ENCODE data around the gene ADAMTS4. TPM values are rescaled to one million over a fixed set of nuclear protein-coding genes. Genes with fewer than 3 reads are reported as not detected.

The ADAMTS4 gene
- total and polyA plus RNA-seq, 9 of the 15 experiments (the other 6 are each of a cell fraction or from before 2014, with no cell fraction given) = 0.07 to 3.7 (median 0.41) TPM

DNA sequence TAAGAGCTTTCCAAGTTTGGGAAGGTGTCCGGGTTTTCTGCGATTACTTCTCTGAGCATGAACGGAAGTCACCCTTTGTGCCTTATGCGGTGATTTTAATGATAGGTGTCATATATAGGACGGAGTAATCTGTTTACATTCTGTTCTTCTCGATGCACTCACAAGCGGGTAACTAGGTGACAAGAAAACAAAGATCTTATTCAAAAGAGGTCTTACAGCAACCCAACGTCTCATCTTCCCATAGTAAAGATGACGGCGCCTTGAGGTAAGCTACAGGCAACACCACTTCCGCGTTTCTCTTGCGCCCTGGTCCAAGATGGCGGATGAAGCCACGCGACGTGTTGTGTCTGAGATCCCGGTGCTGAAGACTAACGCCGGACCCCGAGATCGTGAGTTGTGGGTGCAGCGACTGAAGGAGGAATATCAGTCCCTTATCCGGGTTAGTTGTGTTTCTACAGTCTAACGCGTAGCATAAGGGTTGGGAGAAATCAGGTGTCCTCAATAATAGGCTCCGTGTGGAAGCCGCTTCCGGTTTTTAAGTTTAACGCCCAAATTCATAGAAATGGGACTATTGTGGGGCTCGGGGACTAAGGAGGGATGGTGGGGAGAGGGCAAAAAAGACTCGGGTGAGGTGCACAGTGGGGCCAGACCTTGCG, 45.0 kb downstream of the ADAMTS4 start, which contains the start of gene UFC1 (continued):
- TF ChIP-seq, protein P1, sequence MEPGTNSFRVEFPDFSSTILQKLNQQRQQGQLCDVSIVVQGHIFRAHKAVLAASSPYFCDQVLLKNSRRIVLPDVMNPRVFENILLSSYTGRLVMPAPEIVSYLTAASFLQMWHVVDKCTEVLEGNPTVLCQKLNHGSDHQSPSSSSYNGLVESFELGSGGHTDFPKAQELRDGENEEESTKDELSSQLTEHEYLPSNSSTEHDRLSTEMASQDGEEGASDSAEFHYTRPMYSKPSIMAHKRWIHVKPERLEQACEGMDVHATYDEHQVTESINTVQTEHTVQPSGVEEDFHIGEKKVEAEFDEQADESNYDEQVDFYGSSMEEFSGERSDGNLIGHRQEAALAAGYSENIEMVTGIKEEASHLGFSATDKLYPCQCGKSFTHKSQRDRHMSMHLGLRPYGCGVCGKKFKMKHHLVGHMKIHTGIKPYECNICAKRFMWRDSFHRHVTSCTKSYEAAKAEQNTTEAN (CRISPR knock-in tag; IDR thresholded peaks at IDR 0.05) = 0 out of 2 replicates have a peak, but pooled peaks have one; percentile 29
- TF ChIP-seq E2F3 (CRISPR knock-in tag; IDR thresholded peaks at IDR 0.05) (no peak), STAT5B (CRISPR knock-in tag; IDR thresholded peaks at IDR 0.05) (no peak), CTBP1 (IDR thresholded peaks at IDR 0.05; ENCODE audit: borderline replicate concordance) (peak; percentile 75), HCFC1 (IDR thresholded peaks at IDR 0.05; ENCODE audit: low read depth, low read length) (peak; percentile 80), XRCC4 (IDR thresholded peaks at IDR 0.05; ENCODE audit: extremely low read depth, insufficient read depth, insufficient read length) (no peak), NFIX (CRISPR knock-in tag; IDR thresholded peaks at IDR 0.05; ENCODE audit: low read depth) (no peak), ZNF699 (CRISPR knock-in tag; IDR thresholded peaks at IDR 0.05; ENCODE audit: insufficient replicate concordance) (no peak), ZNF12 (CRISPR knock-in tag; IDR thresholded peaks at IDR 0.05) (no peak), BMI1 (IDR thresholded peaks at IDR 0.05; ENCODE audit: low read length) (no peak), MAFF (IDR thresholded peaks at IDR 0.05; ENCODE audit: low read length) (no peak), GABPB1 (CRISPR knock-in tag; IDR thresholded peaks at IDR 0.05) (peak; percentile 100), ZNF551 (CRISPR knock-in tag; IDR thresholded peaks at IDR 0.05) (no peak), ELF2 (CRISPR knock-in tag; IDR thresholded peaks at IDR 0.05) (peak; percentile 98), NFE2 (IDR thresholded peaks at IDR 0.05; ENCODE audit: low read depth) (no peak), HDAC2 (IDR thresholded peaks at IDR 0.05) (no peak), ESRRB (CRISPR knock-in tag; IDR thresholded peaks at IDR 0.05; ENCODE audit: borderline replicate concordance) (no peak)
- TF ChIP-seq, protein P2, sequence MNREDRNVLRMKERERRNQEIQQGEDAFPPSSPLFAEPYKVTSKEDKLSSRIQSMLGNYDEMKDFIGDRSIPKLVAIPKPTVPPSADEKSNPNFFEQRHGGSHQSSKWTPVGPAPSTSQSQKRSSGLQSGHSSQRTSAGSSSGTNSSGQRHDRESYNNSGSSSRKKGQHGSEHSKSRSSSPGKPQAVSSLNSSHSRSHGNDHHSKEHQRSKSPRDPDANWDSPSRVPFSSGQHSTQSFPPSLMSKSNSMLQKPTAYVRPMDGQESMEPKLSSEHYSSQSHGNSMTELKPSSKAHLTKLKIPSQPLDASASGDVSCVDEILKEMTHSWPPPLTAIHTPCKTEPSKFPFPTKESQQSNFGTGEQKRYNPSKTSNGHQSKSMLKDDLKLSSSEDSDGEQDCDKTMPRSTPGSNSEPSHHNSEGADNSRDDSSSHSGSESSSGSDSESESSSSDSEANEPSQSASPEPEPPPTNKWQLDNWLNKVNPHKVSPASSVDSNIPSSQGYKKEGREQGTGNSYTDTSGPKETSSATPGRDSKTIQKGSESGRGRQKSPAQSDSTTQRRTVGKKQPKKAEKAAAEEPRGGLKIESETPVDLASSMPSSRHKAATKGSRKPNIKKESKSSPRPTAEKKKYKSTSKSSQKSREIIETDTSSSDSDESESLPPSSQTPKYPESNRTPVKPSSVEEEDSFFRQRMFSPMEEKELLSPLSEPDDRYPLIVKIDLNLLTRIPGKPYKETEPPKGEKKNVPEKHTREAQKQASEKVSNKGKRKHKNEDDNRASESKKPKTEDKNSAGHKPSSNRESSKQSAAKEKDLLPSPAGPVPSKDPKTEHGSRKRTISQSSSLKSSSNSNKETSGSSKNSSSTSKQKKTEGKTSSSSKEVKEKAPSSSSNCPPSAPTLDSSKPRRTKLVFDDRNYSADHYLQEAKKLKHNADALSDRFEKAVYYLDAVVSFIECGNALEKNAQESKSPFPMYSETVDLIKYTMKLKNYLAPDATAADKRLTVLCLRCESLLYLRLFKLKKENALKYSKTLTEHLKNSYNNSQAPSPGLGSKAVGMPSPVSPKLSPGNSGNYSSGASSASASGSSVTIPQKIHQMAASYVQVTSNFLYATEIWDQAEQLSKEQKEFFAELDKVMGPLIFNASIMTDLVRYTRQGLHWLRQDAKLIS (CRISPR knock-in tag; IDR thresholded peaks at IDR 0.05) = peak; percentile 95
- TF ChIP-seq, protein P3, sequence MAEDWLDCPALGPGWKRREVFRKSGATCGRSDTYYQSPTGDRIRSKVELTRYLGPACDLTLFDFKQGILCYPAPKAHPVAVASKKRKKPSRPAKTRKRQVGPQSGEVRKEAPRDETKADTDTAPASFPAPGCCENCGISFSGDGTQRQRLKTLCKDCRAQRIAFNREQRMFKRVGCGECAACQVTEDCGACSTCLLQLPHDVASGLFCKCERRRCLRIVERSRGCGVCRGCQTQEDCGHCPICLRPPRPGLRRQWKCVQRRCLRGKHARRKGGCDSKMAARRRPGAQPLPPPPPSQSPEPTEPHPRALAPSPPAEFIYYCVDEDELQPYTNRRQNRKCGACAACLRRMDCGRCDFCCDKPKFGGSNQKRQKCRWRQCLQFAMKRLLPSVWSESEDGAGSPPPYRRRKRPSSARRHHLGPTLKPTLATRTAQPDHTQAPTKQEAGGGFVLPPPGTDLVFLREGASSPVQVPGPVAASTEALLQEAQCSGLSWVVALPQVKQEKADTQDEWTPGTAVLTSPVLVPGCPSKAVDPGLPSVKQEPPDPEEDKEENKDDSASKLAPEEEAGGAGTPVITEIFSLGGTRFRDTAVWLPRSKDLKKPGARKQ (CRISPR knock-in tag; IDR thresholded peaks at IDR 0.05) = no peak
- TF ChIP-seq, protein P4, sequence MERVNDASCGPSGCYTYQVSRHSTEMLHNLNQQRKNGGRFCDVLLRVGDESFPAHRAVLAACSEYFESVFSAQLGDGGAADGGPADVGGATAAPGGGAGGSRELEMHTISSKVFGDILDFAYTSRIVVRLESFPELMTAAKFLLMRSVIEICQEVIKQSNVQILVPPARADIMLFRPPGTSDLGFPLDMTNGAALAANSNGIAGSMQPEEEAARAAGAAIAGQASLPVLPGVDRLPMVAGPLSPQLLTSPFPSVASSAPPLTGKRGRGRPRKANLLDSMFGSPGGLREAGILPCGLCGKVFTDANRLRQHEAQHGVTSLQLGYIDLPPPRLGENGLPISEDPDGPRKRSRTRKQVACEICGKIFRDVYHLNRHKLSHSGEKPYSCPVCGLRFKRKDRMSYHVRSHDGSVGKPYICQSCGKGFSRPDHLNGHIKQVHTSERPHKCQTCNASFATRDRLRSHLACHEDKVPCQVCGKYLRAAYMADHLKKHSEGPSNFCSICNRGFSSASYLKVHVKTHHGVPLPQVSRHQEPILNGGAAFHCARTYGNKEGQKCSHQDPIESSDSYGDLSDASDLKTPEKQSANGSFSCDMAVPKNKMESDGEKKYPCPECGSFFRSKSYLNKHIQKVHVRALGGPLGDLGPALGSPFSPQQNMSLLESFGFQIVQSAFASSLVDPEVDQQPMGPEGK (CRISPR knock-in tag; IDR thresholded peaks at IDR 0.05; ENCODE audit: borderline replicate concordance) = no peak
